HG02588 (cell line): ENCODE results near the gene TMEM161A.
A peak's percentile ranks its signal among the peaks of the same experiment; 100 is the strongest.
"Not testable (repeated sequence)": the region's sequence is repeated elsewhere in the genome, so short reads cannot be mapped to it uniquely, and the experiment has no call there.

Experiments
- ATAC-seq: cut with Tn5 transposase; IDR thresholded peaks from one replicate; pipeline ENCODE4 v1.9.1; 2021; ENCODE audit warnings: mild to moderate bottlenecking, moderate library complexity; ENCODE audit not compliant: unreplicated experiment

The TMEM161A gene

GRCh38 chr19:19138109-19138981 lies at the start of gene TMEM161A:
TMEM161A (minus strand) TSS chr19:19138478; CDS start chr19:19138428, 50 bp downstream.
- peak; percentile 98 for ATAC-seq

DNA sequence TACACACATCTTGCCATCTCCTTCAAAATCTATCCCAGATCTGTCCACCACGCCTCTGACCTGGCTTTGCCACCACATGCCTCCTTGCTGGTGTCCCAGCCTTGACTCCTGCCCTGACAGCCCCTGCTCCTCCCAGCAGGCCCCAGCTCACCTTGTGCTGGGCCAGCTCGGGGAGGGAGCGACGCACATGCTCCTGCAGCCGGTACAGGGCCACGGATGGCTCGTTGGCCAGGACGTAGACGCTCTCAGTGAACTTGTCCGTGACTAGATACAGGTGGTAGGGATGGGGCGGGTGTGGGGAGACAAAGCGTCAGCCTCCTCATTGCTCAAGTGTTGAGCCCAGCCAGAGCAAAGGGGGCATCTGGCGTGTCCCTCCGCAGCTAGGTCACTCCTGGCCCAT lies 48.5 kb upstream of the TMEM161A start:
- ATAC-seq = no peak

DNA sequence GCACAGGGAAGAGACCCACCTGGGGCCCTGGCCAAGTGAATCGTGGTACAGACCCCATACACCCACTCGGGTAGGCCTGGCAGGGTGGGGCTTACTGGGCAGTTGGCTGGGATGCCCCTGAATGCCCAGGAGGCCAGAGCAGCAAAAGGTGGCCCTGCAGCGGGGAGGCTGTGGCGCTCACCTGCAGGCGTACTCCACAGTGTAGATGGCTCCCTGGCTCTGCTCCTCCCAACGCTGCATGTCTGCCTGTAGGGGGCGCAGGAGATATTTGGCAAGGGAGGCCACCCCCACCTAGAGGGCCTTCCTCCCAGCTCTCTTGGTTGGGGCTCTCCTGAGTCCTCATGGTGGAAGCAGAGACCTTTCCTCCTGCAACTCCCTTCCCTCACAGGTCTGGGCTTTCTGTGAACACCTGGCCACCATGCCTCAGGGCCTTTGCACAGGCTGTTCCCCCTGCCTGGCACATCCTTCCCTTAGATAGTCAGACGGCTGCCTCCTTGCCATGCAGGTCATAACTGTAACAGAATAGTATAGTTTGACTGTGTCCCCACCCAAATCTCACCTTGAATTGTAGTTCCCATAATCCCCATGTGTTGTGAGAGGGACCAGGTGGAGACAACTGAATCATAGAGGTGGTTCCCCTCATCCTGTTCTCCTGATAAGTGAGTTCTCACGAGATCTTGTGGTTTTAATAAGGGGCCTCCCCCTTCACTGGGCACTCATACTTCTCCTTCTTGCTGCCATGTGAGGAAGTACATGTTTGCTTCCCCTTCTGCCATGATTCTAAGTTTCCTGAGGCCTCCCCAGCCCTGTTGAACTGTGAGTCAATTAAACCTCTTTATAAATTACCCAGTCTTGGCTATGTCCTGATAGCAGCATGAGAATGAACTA lies 47.8 kb upstream of the TMEM161A start:
- ATAC-seq = no peak

DNA sequence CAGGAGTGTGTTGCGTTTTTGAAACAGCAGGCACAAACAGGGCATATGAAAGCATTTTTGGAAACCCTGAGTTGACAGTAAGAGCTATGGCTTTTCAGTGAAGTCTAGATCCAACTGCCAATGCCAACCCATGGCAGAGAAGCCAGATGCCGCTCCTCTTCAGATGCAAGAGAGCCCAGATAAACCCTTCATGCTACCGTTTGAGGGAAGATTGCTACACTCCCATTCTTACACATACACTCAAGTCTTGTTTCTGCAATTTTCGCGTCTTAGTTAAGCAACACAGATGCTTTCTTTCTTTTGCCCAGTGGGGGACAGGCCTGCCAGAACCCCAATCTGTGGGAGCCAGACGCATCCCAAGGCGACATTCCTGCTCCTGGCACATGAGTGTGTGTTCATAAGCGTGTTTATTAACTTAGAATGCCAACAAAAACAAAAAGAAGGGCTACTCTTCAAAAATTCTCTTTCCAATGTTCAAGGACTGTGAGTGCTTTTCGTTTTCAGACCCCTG lies 43.3 kb upstream of the TMEM161A start:
- ATAC-seq = no peak

GRCh38 chr19:19179548-19180441 lies 41.5 kb upstream of the TMEM161A start:
- no peak for ATAC-seq

- no peak for ATAC-seq
Observed at GRCh38 chr19:19176950-19177349, 38.7 kb upstream of the TMEM161A start.

- ATAC-seq = not testable (repeated sequence)
Observed at GRCh38 chr19:19173243-19173642, 35.0 kb upstream of the TMEM161A start.

DNA sequence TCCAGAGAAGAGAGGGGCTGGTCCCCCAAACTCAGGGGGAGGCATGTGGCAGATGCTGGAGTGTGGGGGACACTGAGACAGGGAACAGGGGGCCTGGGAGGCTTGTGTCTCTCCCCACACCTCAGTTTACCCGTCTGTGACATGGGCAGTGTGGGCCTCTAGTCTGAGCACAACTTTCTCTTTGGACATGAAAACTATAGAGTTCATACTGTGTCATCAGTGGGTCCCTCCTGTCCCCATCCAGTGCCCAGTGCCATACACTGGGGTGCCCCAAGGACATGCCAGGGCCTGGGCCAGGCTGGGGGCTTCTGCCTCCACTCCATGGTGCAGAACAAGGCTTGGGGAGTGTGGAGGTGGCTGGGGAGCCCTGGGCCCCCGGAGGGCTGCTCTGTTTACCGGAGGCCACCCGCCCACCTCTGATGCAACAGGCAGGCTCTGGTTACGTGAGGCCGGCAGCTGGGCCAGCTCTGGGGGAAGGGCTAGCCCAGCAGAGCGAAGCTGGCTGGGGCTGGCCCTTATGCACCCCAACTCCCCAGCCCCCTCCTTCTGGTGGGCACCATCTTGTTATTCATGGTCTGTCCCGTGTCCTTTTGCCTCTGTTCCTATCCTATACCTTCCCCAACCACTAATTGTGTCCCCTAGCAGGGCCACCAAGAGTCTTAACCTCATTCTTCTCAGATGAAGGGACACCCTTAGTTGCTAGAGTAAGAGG lies 33.7 kb upstream of the TMEM161A start:
- ATAC-seq = no peak

- ATAC-seq = no peak
Observed at GRCh38 chr19:19170873-19171672, 32.8 kb upstream of the TMEM161A start.

- peak; percentile 82 for ATAC-seq
Observed at GRCh38 chr19:19170053-19170872, 32.0 kb upstream of the TMEM161A start, which contains the start of gene MEF2B. MEF2B (minus strand) TSS chr19:19170263; CDS start chr19:19150735, 19,528 bp downstream.

- peak; percentile 10 for ATAC-seq
Observed at GRCh38 chr19:19169236-19170052, 31.2 kb upstream of the TMEM161A start.

GRCh38 chr19:19167612-19168011 lies 29.3 kb upstream of the TMEM161A start:
- ATAC-seq = no peak

DNA sequence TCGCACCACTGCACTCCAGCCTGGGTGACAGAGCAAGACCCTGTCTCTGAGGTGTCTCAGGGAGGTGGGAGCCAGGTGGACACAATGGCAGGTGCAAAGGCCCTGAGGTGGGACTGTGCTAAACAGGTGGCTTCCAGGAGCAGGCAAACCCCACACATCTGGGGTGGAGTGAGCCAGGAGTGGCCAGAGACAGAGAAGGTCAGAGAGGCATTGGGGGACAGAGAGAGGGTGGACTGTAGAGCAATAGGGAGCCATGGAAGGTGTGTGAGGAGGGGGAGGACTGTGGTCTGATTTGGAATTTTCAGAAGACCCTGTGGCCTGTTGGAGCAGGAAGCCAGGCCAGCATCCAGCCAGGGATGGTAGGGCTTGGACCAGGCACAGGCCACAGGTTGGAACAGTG lies 27.1 kb upstream of the TMEM161A start:
- no peak for ATAC-seq

GRCh38 chr19:19162495-19162894 lies 24.2 kb upstream of the TMEM161A start:
- no peak for ATAC-seq

DNA sequence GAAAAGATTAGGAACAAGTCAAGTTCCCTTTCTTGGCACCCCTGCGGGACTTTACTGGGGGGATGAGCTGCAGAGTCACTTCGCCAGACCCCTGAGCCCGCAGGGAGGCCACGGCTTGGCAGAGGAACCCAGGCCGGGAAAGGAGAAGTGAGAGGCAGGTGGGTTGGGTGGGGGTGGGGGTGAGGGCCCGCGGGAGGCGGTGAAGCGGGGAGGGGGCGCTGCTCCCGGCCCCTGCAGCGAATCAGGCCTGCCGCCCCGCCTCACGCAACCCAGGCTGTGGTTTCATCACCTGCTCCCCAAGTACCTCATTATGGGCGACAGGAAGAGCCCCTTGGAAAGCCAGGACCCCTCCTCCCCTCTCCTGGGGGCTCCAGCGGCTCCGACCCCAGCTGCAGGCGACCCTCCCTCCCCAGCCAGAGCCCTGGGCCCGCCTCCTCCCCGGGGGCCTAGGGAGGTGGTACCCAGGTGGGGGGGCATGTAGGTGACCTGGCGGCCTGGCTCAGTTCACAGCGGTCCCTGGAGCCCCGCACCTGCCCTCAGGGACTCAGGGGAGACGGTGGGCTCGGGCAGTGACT lies 22.3 kb upstream of the TMEM161A start:
- peak; percentile 45 for ATAC-seq

- no peak for ATAC-seq
Observed at GRCh38 chr19:19159534-19159933, 21.3 kb upstream of the TMEM161A start.

- no peak for ATAC-seq
Observed at GRCh38 chr19:19157808-19158207, 19.5 kb upstream of the TMEM161A start.
